ENCODE measurements around the gene CTDSPL2. TPM values are rescaled to one million over a fixed set of nuclear protein-coding genes. Genes with fewer than 3 reads are reported as not detected.
"Not testable (repeated sequence)": the region's sequence is repeated elsewhere in the genome, so short reads cannot be mapped to it uniquely, and the experiment has no call there.

Gene CTDSPL2
- total and polyA plus RNA-seq, 2 donors (not counting 3 experiments of a cell fraction or from before 2014, with no cell fraction given), result 12.2 to 55.1 TPM

DNA sequence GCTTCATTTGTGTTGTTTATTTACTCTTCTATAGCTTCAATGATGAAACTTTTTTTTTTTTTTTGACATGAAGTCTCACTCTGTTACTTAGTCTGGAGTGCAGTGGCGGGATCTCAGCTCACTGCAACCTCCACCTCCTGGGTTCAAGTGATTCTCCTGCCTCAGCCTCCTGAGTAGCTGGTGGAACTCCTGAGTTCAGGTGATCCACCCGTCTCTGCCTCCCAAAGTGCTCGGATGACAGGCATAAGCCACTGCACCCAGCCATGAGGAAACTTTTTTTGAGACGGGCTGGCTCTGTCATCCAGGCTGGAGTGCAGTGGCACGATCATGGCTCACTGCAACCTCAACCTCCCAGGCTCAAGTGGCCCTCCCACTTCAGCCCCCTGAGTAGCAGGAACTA lies 104.8 kb downstream of the CTDSPL2 start:
- H3K27ac ChIP-seq (ENCODE audit: insufficient read depth, low read depth, low read length); H3K4me1 ChIP-seq (ENCODE audit: control insufficient read depth, extremely low read depth, insufficient read depth, low read length); H4K20me1 ChIP-seq (replicated peaks; ENCODE audit: control insufficient read depth, extremely low read depth, insufficient read depth, low read length); H3K4me3 ChIP-seq (replicated peaks in 1 of 3; ENCODE audit: insufficient read depth in 1 of 3, low read depth in 1 of 3, low read length in 3 of 3); DNase-seq (ENCODE audit: low read depth, low spot score); POLR2A ChIA-PET; H3K9me1 ChIP-seq (replicated peaks; ENCODE audit: control insufficient read depth, extremely low read depth, insufficient read depth, low read length); H3K9ac ChIP-seq (replicated peaks; ENCODE audit: extremely low read depth, insufficient read depth, low read length); FAIRE-seq; H3K27me3 ChIP-seq (ENCODE audit: control insufficient read depth in 2 of 2, insufficient read depth in 2 of 2, low read length in 2 of 2); dilution Hi-C loops (cut with MboI; ENCODE audit: extremely low pct_ligation_motif_present, low sequenced_read_pairs); H2AFZ ChIP-seq (ENCODE audit: low read depth, low read length); H3K9me3 ChIP-seq (replicated peaks; ENCODE audit: control insufficient read depth, insufficient read depth, low read length); H3K4me2 ChIP-seq (ENCODE audit: insufficient read depth, low read length); H3K36me3 ChIP-seq (ENCODE audit: control insufficient read depth in 2 of 2, extremely low read depth in 1 of 2, insufficient read depth in 2 of 2, low read length in 2 of 2); intact Hi-C loops (cut with micrococcal nuclease); BruUV-seq (replicated peaks): not testable (repeated sequence)
- CTCF ChIA-PET, result interaction anchor here (0.7 to 1.6 kb wide), 4 partner anchors 10 to 31 kb away, joined by 3 to 6 read pairs (median 4); no protein-coding TSS in a partner anchor
- H3K79me2 ChIP-seq (ENCODE audit: control insufficient read depth, insufficient read depth, low read length), result peaks cover 13% of the 10 kb centered on the region

DNA sequence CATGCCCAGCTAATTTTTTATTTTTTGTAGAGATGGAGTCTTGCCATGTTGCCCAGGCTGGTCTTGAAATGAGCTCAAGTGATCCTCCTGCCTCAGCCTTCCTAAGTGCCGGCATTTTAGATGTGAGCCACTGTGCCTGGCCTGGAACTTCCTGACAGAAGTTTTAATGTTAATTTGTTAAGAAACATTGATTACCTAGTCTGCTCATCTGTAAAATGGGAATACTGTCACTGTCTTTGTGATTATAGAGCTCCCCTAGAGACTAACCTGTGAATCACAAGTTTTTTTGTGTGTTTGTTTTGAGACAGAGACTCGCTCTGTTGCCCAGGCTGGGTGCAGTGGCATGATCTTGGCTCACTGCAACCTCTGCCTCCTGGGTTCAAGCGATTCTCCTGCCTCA lies 105.3 kb downstream of the CTDSPL2 start:
- H3K4me1 ChIP-seq (ENCODE audit: control insufficient read depth, extremely low read depth, insufficient read depth, low read length), result peaks cover 9% of the 10 kb centered on the region
- POLR2A ChIA-PET, result no interaction called here
- no peaks in the 10 kb centered on the region for H4K20me1 ChIP-seq (replicated peaks; ENCODE audit: control insufficient read depth, extremely low read depth, insufficient read depth, low read length)
- no peak overlapping the region for H2AFZ ChIP-seq (ENCODE audit: low read depth, low read length)
- H3K79me2 ChIP-seq (ENCODE audit: control insufficient read depth, insufficient read depth, low read length), result peaks cover 17% of the 10 kb centered on the region
- CTCF ChIA-PET, result interaction anchor here (1.0 to 1.6 kb wide), 3 partner anchors 13 to 31 kb away, joined by 3 to 6 read pairs (median 6); no protein-coding TSS in a partner anchor
- dilution Hi-C loops (cut with MboI; ENCODE audit: extremely low pct_ligation_motif_present, low sequenced_read_pairs) (no loop called here), intact Hi-C loops (cut with micrococcal nuclease) (no loop called here)
- FAIRE-seq (no peak), DNase-seq (ENCODE audit: low read depth, low spot score) (no peak)
- no TSS peak for BruUV-seq (replicated peaks)
- H3K9me1 ChIP-seq (replicated peaks; ENCODE audit: control insufficient read depth, extremely low read depth, insufficient read depth, low read length), result no peaks in the 10 kb centered on the region
- H3K4me2 ChIP-seq (ENCODE audit: insufficient read depth, low read length), result no peak overlapping the region
- no peak for TF ChIP-seq MYC (IDR thresholded peaks at IDR 0.05; ENCODE audit: low read depth, low read length)
- TF ChIP-seq, protein P1, sequence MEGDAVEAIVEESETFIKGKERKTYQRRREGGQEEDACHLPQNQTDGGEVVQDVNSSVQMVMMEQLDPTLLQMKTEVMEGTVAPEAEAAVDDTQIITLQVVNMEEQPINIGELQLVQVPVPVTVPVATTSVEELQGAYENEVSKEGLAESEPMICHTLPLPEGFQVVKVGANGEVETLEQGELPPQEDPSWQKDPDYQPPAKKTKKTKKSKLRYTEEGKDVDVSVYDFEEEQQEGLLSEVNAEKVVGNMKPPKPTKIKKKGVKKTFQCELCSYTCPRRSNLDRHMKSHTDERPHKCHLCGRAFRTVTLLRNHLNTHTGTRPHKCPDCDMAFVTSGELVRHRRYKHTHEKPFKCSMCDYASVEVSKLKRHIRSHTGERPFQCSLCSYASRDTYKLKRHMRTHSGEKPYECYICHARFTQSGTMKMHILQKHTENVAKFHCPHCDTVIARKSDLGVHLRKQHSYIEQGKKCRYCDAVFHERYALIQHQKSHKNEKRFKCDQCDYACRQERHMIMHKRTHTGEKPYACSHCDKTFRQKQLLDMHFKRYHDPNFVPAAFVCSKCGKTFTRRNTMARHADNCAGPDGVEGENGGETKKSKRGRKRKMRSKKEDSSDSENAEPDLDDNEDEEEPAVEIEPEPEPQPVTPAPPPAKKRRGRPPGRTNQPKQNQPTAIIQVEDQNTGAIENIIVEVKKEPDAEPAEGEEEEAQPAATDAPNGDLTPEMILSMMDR (IDR thresholded peaks at IDR 0.05; ENCODE audit: extremely low read depth in 1 of 2, insufficient read depth in 1 of 2, low read depth in 1 of 2, low read length in 2 of 2), result peak in 1 of 2 donors; percentile 6
- no peaks in the 10 kb centered on the region for H3K27me3 ChIP-seq (ENCODE audit: control insufficient read depth in 2 of 2, insufficient read depth in 2 of 2, low read length in 2 of 2)
- H3K36me3 ChIP-seq (ENCODE audit: control insufficient read depth in 2 of 2, extremely low read depth in 1 of 2, insufficient read depth in 2 of 2, low read length in 2 of 2), result no peaks in the 10 kb centered on the region
- H3K9ac ChIP-seq (replicated peaks; ENCODE audit: extremely low read depth, insufficient read depth, low read length), result no peak overlapping the region
- no peaks in the 10 kb centered on the region for H3K9me3 ChIP-seq (replicated peaks; ENCODE audit: control insufficient read depth, insufficient read depth, low read length)
- no peak overlapping the region for H3K4me3 ChIP-seq (replicated peaks in 1 of 3; ENCODE audit: insufficient read depth in 1 of 3, low read depth in 1 of 3, low read length in 3 of 3)
- H3K27ac ChIP-seq (ENCODE audit: insufficient read depth, low read depth, low read length), result no peak overlapping the region
